NCI-H146 (cell line): ENCODE data around the gene PDPN.
A peak's percentile ranks its signal among the peaks of the same experiment; 100 is the strongest.
"Not testable (repeated sequence)": the region's sequence is repeated elsewhere in the genome, so short reads cannot be mapped to it uniquely, and the experiment has no call there.

Experiments
- DNase-seq: peaks from one replicate; lab custom pipeline; 2025; lab: John Stamatoyannopoulos, UW

Gene PDPN, protein sequence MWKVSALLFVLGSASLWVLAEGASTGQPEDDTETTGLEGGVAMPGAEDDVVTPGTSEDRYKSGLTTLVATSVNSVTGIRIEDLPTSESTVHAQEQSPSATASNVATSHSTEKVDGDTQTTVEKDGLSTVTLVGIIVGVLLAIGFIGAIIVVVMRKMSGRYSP

DNA sequence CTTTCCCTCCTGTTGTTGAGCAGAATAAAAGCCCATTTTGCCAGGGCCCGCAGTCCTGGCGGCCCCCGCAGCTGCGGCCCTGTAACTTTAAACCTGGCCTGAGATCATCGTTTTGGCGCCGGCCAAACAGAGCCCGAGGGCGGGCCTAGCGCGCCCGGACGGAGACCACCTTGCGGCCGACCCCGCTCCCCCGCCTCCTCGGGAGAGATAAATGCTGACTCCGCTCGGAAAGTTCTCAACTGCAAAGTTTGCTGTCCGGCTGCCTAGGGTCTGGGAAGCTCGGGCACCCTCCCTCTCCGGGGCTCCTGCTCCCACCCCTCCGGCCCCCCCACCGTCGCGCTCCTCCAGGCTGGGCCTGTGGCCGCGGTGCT, at the start of gene PDPN:
Gene PDPN, plus strand, starts transcription at position 238 of the 371 bp plus-strand sequence. CDS start 202 bp downstream, outside the sequence.
- DNase-seq: no peak

DNA sequence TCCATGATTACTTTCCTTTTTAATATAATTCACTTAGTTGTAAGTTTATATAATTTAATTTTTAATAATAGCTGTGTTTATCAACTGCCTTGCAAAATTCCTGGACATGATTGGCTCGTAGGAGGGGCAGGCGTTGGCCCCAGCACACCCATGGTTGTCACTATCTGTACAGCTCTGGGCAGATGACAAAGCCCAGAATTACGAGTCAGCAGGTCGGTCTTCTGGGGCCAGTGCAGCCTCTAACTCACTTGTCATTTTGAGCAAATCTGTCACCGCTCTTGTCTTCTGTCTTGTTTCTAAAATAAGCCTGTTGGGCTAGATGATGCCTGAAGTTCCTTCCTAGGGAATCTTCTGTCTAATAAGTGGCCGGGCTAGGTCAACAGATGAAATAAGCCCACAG, 48.4 kb upstream of the PDPN start:
- no peak for DNase-seq

DNA sequence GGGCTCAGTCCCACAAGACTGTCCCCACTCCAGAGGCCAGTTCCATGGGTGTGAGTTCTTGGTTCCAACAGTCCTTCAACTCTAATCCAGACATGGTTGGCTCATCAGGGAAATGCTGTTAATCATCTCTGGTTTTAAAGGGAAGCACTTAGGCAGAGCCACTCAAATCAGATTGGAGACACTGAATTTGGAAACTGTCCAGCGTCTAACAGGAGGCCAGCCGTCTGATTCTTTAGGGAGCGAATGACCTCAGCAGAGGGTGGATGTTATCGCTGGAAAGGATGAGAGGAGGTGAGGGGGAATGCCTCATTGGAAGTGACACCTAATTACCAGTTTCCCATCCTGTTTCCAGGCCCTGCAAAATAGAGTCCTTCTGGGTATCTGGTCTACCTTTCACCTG, 47.1 kb upstream of the PDPN start:
- no peak for DNase-seq

DNA sequence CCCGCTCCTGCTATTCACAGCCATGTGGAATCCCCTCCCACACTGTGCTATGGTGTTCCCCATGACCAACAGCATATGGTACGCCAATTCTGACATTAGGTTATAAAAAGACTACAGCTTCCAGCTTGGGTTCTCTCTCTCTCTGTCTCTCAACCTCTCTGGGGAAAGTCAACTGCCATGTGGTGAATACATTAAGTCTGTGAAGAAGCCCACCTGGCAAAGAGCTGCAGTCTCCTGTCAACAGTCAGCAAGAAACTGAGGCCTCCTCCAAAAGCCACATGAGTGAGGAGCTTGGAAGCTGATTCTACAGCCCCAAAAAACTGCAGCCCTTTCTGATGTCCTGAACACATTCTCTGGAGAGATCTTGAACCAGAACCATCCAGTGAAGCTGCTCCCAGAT, 44.8 kb upstream of the PDPN start:
- DNase-seq: no peak

DNA sequence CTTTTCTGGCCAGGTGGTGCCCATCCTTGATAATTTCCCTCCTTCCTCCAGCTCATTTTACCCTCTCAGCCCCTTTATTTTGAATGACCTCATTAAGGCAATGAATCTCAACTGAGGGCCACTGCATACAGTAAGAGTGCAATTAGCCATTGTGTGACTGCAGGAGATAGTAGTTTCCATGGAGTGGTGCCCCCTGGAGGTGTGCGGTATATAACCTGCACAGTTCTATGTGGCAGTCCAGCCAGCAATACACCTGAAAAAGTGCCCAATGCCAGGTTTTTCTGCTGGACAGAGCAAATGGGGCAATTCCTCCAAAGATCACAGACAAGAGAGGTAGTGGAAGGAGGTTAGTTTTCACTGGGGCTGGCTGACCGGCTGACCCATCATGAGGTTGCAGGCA, 43.9 kb upstream of the PDPN start:
- no peak for DNase-seq

DNA sequence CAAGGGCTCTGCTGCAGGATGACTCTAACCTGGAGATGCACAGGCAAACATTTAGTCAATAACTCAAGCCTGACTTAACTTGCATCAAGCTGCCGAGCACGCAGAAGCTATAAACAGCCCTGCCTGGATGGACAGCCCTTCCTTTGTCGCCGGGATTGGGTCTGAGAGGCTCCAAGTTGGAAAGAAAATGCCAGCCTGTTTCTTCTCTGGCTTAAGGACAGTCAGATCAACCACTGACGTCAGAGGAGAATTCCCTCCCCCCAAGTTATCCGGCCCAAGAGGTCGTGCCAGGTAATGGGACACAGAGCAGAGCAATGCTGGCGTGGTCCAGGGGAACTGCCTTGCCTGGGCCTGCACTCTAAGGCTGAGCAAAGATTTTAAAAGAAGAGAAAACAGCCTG, 42.8 kb upstream of the PDPN start:
- no peak for DNase-seq

DNA sequence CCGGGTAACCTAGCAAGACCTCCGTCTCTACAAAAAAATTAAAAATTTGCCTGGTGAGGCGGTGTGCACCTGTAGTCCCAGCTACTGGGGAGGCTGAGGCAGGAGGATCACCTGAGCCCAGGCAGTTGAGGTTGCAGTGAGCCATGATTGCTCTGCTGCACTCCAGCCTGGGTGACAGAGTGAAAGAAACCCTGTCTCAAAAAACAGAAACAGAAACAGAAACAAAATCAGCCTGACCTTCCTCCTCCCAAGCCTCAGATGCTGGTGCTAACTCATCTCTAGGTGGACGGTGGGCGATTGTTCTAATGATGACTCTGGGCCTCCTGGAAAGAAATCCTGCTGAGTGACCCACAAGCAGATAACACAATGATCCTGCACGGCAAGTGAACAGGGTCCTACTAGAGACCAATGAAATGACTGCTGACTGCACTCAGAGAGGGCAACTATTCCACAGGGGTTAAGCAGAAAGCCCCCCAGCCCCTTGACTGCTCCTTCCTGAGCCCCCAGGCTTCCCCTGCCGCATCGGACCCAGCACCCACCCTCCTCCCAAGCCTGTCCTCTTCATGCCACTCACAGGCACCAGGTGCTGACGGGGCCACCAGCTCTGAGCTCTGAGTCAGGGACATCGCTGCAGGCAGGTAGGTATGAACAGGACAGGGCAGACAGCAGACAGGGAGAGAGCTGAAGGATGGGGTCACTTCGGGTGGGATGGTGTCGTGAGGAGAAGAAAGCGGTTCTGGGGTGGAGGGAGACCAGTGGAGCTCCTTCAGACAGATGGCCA, 42.0 kb upstream of the PDPN start:
- DNase-seq: no peak

DNA sequence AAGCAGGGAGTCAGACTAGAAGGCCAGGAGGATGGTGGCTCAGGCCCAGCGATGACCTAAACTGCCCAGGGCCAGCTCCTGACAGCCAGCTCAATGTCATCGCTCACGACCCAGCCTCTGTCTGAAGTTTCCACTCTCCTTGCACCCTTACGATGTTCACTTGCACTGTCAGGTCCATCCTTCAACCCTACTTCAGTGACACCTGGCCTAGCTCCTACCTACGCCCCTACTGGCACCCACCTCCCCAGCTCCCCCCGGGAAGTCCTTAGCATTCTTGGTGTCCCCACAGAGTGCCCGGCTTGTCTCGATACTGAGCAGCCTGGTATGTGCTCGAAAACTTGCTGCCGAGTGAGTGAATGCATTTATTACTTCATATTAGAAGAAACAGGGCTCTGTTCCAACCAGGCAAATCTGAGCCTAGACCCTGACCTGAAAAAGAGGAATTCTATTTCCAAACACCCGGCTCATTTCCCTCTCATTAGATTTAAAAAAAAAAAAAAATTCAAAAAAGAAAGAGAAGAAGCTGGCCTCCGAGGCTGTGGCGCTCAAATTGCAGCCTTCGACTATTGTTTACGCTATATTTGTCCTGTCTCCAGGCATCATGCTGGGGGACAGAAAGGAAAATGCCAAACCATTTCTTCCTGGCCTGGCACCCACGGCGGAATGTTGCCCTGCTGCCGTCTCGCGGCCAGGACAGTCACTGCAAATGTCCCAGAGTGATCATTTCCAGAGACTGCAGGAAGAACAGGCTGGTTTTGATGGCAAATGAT, 40.0 kb upstream of the PDPN start:
- peak; percentile 3 for DNase-seq

DNA sequence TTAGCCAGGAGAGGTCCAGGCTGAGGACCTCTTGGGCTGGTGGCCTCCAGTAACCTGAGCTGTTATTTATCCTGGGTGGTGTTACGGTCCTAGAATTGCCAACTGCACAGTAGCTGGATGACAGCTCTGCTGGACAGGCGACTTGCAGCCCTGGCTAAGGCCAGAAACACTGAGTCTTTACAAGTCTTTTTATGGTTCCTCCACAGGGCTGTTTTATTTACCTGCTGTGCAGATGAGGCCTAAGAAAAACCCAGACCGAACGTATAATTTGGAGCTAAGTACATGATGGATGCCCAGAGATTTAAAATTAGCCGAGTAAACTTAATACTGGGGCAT, 39.4 kb upstream of the PDPN start:
- DNase-seq: no peak

DNA sequence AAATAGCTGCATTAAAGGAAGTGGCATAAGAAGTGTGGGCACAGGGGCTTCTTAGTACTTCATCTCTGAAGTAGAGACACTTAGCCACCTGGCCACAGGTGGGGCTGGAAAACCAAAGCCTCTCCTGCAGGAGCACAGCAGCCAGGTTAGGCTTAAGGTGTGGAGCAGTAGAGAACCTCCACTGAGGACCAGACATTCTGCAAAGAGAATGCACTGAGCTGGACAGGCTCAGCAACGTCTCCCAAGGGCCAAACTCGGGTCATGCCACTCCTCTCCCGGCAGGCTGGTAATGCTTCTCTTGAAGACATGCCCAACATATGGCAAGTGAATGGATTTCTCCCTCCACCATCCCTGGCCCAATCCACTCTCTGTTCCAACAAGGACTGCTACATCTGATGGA, 36.8 kb upstream of the PDPN start:
- no peak for DNase-seq

DNA sequence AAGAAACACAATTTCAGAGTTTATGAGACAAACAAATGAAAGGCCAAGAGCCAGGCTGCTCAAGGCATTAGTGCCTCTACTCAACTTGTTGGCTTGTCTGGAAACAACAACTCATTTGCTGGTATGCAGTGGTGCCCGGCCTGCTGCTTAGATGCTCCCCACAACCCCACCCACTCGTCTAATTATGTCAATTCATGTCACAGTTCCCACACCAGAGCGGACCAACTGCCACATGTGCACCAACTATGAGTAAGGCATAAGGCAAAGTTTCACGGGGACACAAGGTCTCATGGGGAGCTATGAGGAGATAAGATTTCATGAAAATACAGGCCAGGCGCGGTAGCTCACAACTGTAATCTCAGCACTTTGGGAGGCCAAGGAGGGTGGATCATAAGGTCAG, 35.4 kb upstream of the PDPN start:
- DNase-seq: no peak

DNA sequence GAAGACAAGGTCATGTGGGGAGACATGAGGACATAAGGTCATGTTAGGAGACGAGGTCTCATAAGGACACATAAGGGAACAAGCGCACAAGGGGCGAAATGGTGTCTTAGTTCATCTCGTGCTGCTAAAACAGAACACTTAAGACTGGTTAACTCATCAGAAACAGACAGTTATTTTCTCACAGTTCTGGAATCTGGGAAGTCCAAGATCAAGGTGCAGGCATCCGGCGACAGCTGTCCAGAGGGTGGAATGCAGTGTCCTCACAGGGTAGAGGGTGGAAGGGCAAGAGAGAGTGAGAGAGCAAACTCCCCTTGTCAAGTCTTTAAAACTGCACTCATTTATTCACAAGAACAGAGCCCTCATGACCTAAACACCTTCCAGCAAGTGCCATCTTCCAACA, 34.6 kb upstream of the PDPN start:
- no peak for DNase-seq

DNA sequence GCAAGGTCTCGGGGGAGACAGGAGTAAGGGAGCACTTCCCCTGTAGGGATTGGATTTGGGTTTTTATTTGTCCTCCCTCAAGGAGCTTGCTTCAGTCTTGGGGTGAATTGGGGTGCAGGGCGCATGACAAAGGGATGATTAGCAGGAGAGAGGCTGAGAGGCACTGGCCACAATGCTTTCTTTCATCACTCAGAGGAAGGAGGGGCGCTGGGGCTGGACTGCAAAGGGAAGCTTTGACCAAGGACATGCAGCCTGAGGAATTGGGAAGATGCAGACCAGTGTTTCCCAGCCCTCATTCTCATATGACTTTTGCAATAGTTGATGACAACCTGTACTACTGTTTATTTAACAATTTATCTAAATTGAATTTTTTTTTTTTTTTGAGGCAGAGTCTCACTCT, 34.1 kb upstream of the PDPN start:
- no peak for DNase-seq

DNA sequence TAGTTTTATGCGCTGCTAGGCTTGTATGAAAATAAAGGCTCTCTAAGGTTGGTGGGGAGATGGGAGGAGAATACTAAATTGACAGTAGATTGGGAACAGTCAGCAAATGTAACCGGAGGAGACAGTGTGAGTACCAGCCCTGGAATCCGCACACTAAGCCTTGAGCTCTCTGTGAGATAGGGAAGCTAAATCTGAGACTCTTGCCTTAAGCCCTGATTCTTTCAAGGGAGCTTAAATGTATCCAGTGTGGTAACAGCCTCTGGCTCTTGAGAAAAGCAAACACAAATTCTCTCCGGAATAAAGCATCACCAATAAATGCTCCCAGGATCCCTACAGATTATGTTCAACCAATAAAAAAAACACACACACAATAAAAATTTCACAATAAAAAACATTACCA, 33.0 kb upstream of the PDPN start:
- DNase-seq: no peak

DNA sequence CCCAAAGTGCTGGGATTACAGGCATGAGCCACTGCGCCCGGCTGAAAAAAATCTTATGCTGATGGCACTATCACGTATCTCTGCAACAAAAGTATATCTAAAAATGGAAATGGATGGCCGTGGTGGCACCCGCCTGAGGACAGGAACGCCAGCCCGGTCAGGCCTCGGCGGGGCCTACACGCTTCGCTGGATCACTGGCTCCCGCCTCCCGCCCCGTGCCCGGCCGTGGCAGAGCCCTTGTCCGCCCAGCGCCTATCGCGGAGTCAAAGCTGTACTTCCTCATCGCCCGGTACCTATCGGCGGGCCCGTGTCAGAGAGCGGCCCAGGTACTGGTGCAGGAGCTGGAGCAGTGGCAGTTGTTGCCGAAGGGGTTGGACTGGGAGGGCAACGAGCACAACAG, 28.8 kb upstream of the PDPN start:
- DNase-seq: no peak

DNA sequence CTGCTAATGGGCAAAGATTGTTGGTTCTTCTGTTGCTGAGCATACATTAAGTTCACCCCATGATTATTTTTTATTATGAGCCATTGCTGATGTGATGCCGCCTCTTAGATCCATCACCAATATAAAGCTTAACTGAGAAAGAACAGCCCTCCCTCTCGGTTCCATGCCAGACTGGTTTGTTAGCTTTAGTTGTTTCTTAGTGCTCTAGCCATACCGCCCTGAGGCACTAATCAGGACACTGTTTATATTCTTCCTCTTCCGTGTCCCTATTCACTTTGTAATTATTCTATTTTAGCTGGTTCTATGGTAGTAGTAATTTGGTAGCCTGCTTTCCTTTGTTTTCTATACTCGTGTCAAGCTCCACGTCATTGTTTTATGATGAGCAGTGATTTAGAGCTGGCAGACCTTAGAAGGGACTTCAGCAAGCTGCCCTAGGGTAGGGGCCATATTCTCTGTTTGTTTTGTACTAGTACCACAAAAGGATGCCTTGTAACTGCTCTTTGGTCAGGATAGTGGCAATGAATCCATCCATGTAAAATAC, 27.3 kb upstream of the PDPN start:
- DNase-seq: no peak

DNA sequence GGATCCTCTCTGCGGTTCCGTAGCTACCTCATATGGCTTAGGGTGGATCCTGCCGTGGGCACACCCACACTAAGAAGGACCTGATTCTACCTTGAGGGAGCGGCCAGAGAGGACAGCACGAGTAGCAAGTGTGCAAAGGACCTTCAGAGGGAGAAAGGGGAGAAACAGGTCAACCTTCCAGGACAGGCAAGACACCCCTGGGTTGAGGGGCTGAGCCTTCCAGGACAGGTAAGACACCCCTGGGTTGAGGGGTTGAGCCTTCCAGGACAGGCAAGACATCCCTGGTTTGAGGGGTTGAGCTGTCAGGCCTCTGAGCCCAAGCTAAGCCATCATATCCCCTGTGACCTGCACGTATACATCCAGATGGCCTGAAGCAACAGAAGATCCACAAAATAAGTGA, 23.1 kb upstream of the PDPN start:
- DNase-seq: no peak

DNA sequence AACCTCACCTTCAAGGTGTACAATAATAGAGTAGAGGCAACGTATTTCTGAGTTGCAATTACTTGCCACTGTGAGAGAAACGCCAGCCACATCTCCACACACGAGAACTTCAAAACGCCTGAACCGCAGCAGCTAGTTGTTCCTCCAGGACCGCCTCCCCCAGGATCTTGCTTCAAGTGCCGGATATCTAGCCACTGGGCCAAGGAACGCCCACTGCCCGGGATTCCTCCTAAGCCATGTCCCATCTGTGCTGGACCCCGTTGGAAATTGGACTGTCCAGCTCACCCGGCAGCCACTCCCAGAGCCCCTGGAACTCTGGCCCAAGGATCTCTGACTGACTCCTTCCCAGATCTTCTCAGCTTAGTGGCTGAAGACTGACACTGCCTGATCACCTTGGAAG, 20.7 kb upstream of the PDPN start:
- DNase-seq: not testable (repeated sequence)

DNA sequence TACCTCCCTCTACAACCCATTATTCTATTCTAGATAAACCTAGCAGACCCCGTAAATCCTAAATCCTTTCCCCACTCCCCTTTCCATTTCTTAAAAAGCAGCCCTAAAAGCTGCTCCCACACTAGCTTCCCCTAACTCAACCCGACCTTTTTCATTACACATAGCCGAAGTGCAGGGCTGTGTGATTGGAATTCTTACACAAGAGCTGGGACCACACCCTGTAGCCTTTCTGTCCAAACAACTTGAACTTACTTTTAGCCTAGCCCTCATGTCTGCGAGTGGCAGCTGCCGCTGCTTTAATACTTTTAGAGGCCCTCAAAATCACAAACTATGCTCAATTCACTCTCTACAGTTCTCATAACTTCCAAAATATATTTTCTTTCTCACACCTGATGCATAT, 19.6 kb upstream of the PDPN start:
- DNase-seq: no peak

DNA sequence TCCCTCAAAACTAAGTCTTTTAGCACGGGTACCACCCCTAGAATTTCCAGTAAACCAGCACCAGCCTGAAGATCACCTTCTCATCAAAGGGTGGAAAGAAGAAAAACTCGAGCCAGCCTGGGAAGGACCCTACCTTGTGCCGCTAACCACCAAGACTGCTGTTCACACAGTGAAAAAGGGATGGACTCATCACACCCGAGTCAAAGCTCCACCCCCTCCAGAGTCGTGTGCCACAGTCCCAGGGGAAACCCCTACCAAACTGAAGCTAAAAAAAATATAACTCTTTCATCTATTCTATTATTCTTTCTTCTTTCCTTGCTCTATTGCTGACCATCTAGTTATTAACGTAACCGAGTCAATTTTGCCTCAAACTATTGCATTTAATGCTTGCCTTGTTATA, 13.2 kb upstream of the PDPN start:
- not testable (repeated sequence) for DNase-seq

DNA sequence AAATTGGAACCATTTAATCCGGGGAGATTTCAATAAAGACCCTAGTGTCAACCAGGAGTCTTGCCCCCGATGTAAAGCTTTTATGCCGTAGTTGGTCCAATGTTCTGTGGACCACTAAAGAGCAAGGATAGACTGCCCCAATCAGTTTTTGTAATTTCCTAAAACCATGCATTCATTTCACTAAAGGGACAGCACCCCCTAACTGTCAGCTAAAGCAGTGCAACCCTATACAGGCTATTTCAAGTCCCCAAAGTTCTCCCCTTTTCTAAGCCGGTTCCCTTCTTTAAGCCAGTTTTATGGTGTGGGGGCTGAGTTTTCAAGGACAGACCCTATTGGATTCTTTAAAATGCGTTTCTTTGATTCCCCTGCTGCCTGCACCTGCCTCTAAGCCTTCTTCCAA, 12.7 kb upstream of the PDPN start:
- no peak for DNase-seq

DNA sequence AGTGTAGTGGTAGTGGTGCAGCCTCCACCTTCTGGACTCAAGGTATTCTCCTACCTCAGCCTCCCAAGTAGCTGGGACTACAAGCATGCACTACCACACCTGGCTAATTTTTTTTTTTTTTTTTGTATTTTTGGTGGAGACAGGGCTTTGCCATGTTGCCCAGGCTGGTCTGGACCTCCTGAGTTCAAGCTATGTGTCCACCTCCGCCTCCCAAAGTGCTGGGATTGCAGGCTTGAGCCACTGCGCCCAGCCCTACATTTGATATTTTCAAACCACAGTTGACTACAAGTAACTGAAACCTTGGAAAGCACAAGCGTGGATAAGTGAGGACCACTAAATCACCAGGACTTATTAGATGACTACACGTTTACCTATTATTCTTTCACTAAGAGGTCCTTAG, 10.0 kb upstream of the PDPN start:
- DNase-seq: no peak

DNA sequence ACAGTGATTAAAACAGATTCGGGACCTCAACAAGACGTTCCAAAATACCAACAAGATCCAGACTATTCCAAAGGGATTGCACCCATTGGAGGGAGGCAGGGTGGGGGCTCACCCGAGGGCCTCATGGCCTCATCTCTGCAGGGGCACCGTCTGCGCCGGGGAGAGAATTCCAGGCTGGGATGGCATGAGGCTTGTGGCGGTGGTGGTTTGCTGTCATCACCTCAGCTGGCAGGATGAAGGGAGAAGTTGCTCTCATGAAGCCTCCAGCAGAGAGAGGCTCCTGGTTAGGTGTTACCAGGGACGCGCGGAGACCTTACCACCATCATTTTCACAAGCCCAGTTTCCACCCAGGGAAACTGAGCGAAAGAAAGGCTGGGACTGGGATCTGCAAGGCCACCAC, 6.7 kb upstream of the PDPN start:
- DNase-seq: no peak
